ENCODE results near the gene AKAP6.

Gene AKAP6

GRCh38 chr14:32622742-32623141 is 293.6 kb downstream of the AKAP6 start:
- DNase-seq (ENCODE audit: low read depth) = no peak

- DNase-seq (ENCODE audit: low read depth) = no peak
Measured at GRCh38 chr14:32623300-32624093, 294.4 kb downstream of the AKAP6 start.

- no peak for DNase-seq (ENCODE audit: low read depth)
Measured at GRCh38 chr14:32625211-32625610, 296.1 kb downstream of the AKAP6 start.

DNA sequence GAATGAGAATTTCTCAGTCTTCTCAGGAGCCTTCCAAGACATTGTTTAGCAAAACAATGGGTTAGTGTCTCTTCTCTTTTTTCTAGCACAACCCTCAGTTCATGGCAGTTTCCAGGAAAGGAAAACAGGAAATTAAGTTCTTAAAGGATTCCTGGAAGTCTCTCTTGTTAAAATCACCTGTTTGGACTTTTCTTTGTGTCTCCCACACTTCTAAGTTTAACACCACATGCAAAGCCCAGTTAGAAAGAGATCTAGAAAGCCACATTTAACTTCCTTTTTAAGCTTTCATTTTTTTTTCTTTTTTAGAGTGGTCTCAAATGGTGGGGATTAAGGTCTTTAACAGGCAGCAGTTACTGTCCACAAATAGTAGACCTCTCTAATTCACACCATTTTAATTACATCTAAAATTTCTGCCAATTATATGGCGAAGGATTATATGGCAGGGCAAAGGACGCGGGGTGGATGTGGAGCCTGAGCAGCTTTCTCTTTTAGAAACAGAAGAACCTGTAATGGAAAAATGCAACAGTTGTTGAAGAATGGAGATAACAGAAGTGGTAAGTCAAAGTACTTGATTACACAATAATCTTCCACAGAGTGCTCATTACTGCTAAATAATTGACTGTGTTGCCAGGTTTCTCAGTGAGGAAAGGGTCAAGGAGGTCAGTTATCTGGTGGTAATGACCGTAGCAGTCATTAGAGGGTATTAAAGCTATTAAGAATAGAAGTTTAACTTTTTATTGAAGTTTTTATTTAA is 298.6 kb downstream of the AKAP6 start:
- DNase-seq (ENCODE audit: low read depth) = no peak

DNA sequence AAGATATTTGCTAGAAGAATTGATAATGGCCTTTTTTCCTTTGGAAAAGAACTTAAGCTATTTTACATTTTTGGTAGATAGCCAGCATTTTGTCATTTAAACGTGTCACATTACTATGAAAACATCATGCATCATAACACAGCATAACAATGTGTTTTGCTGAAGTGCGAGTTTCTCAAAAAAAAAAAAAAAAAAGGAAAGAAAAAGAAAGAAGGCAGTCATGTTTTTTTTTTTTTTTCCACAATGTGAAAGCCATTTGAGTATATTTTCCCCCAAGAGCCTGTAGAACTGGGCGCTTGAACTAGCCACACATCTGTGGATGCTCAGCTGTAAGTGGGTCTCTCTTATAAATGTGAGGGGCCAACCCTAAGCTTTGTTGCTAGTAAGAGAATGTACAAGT is 300.1 kb downstream of the AKAP6 start:
- DNase-seq (ENCODE audit: low read depth) = no peak

DNA sequence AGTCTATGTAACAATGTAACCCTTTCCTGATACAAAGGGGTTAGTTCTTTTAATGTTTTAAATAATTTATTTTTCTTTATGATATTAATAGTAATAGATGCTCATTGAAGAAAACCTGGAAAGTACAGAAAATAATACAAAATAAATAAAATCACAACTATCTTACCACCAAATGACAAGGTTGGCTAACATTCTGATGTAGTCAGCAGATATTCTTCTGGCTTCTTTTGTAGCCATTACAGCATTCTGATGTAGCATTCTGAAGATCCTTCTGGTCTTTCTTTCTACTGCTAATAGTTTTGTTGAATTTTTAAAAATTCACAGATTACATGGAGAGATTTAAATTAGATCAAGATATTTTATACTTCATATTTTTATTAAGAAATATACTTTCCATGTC is 301.6 kb downstream of the AKAP6 start:
- no peak for DNase-seq (ENCODE audit: low read depth)

- DNase-seq (ENCODE audit: low read depth) = no peak
Measured at GRCh38 chr14:32633224-32633859, 304.2 kb downstream of the AKAP6 start.

DNA sequence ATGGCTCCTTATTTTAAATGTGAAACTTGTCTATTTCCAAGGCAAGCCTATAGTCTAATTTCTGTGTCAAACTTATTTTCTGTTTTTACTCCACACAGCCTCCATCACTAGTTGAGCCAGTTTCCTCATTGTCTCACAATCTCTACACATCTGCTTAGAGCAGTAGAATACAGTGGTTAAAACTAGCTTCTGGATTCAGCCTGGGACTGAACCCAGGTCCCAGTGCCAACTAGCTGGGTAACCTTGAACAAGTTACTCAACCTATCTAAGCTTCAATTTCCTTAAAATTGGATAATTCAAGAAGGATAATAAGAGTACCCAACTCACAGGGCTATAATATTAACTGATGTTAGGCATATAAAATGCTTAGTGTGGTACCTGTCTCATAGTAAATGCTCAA is 304.8 kb downstream of the AKAP6 start:
- DNase-seq (ENCODE audit: low read depth) = no peak

GRCh38 chr14:32635061-32635719 is 306.1 kb downstream of the AKAP6 start:
- no peak for DNase-seq (ENCODE audit: low read depth)

GRCh38 chr14:32637582-32637981 is 308.5 kb downstream of the AKAP6 start:
- no peak for DNase-seq (ENCODE audit: low read depth)

DNA sequence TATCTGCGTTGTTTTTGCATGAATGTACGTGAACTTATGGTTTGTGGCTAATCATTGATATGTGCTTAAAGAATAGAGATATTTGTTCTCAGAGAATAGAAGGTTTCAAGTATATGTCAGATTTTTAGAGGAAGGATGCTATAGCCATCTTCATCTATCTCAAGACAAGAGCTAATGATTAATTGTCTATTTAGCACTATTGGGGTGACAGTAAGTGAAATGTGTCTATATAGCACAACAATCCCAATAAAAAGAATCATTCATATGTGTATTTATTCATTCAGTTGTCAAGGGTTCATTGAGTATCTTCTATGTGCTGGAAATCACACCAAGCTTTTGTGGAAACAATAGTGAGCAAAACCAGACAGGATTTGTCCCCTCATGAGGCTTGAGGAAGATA is 310.1 kb downstream of the AKAP6 start:
- DNase-seq (ENCODE audit: low read depth) = no peak

DNA sequence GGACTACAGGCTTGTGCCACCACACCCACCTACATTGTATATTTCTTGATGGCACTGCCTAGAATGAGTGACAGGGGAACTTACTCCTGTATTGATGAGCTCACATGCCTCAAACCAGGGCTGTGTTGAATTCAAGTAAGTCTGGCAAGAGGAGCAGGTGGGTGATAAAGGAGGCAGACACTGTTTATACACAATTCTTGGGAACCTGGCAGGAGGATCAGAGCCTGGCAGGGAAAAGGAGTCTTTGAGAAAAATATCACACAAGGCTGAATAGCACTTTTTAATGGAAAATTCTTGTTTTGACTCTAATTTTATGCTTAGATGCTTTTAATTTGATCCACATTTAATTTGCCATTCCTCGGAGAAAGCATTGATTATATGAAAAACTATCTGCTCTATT is 316.5 kb downstream of the AKAP6 start:
- no peak for DNase-seq (ENCODE audit: low read depth)

- DNase-seq (ENCODE audit: low read depth) = no peak
Measured at GRCh38 chr14:32648434-32648833, 319.3 kb downstream of the AKAP6 start.

- no peak for DNase-seq (ENCODE audit: low read depth)
Measured at GRCh38 chr14:32650030-32650429, 320.9 kb downstream of the AKAP6 start.

DNA sequence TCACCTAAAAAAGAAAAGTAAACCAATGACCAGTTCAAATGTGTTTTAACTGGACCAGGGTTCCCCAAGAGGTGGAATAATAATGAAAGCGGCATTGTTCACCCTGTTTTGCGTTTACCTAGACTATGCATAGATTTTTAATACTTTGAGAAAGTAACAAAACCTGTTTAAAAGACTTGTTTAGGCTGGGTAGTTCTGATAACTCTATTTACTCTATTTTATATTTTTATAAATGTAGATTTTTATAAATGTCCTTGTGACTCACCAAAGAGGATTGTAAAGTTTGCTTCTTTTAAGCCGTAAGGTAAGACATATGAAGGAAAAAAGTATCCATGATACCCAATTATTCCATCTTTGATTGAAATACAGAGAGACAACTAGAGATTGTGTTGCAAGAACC is 321.6 kb downstream of the AKAP6 start:
- no peak for DNase-seq (ENCODE audit: low read depth)

DNA sequence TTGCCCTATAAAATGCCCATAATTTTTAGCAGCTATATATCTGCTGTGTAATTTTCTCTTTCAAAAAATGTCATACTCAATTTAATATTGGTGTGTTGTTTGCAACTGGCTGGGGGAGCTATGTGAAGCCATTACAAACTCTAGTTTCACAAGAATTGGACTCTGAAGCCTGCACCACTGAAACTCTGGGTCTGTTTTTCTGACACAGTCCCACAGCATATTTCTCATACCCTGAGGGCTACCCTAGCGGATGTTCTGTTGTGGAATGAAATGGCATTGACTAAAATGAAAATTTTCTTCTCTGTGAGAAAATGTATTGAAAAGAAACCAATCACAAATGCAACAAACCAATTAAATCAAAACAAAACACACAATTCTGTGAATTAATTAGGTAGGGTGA is 325.0 kb downstream of the AKAP6 start:
- DNase-seq (ENCODE audit: low read depth) = no peak

- no peak for DNase-seq (ENCODE audit: low read depth)
Measured at GRCh38 chr14:32656601-32657000, 327.5 kb downstream of the AKAP6 start.

DNA sequence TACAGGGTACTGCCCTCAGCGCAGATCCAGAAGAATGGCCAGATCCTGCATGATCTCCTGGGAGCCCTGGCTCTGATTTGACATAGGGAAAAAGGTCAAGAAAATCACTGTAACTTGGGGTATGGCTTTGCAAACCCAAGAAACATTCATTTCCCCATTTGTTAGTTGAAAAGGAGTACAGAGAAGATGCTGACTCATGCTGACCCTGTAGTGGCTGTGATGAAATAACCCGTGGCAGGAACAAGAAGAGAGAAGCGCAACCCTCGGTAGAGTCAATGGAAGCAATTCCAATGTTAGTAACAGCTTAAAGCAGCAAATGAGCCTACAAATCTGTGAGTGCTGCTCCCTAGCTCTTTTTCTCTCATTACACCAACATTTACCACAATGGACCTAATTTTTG is 328.0 kb downstream of the AKAP6 start:
- no peak for DNase-seq (ENCODE audit: low read depth)

DNA sequence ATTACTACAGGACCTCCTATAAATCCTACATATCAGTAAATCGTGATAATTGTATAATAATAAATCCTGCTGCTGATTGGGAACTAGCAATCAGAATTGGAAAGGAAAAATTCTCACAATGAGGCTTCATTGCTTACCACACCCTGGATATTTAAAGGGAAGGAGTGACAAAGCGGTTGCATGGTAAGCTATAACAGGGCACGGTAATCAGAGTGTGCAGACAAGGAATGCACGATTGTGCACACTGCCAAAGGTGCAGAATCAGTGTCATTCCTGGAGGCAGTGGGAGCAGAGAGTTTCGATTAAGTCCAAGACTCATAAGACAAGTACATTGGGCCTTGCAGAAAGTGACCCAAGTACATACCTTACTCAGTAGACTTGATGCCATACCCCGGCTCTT is 332.1 kb downstream of the AKAP6 start:
- no peak for DNase-seq (ENCODE audit: low read depth)

DNA sequence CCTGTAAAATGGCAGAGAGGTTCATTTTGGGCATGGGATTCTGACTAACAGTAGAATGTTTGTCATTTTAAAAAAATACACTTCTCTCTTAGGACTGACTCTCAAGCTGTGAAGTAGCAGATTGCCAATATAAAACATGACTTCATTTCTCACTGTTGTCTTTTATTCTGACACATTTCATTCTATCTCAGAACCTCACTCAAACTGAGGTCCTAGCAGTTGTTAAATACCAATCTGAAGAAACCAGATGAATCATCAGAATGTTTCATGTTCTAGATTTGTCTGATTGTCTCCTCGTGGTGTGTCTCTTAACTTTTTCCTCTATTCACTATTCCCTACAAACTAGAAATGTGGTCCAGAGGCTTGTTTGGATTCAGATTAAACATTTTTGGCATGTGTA is 333.1 kb downstream of the AKAP6 start:
- no peak for DNase-seq (ENCODE audit: low read depth)

DNA sequence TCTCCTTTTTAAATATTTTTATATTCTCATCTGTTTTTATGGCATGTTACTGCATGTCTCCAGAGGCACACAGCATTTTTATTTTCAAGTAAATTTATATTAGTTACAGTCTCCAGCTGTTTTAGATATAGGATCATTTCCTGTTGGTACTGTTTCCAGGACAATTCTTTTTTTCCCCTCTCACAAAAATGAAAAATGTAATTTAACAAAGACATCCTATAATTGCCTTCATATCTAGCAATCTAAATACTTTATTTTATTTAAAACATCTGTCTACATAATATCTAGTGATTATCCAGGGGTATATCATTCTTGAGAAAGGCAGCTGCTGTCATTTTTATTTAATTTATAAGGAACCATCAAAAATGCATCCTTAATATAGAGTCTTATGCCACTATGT is 337.2 kb downstream of the AKAP6 start:
- no peak for DNase-seq (ENCODE audit: low read depth)

GRCh38 chr14:32667287-32667686 is 338.2 kb downstream of the AKAP6 start:
- no peak for DNase-seq (ENCODE audit: low read depth)

DNA sequence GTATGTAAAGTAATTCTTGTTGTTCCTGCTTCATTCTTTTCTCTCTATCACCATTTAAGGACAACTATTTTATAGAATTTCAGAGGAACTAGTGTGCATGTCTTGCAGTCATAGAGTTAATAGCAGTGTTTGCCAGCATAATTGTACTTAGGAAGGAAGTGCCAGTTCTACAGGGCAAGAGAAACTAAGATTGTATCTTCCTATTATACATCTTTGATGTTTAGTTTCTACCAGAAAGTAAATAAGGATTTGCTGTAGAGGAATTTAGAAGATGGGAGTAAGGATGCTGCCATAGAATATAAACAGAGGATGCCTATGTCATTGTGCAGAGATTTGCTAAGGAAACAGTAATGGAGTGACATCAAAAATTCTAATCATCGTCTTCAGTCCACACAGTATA is 338.7 kb downstream of the AKAP6 start:
- no peak for DNase-seq (ENCODE audit: low read depth)

Measured in CMK (cell line).